HCT116 (cell line): ENCODE measurements around the gene TNFRSF19. TPM values are rescaled to one million over a fixed set of nuclear protein-coding genes. Genes with fewer than 3 reads are reported as not detected.

ENCODE experiments used
- ATAC-seq: fragments of 200-7000 bp; cut with Tn5 transposase; 2 replicates; pipeline ENCODE4 v1.9.1; 2020; ENCODE audit warnings: mild to moderate bottlenecking, moderate library complexity
- BruUV-seq: library from RNA; stranded (reverse); fragments of 400-500 nt; replicated peaks from 2 replicates; lab custom pipeline; 2021; lab: Mats Ljungman, UMichigan
- CTCF ChIA-PET: fragments of 300-600 bp; sonication (Branson Sonifier 250); formaldehyde crosslinking; loops from one replicate; lab custom pipeline; 2021; ENCODE audit warnings: antibody characterized with exemption; lab: Charles Lee
- POLR2A ChIA-PET: fragments of 300-600, 350-600 bp; sonication (Branson Sonifier 250); formaldehyde crosslinking; loops from one replicate; lab custom pipeline; 2021; ENCODE audit warnings: antibody characterized with exemption; lab: Charles Lee
- RAD21 ChIA-PET, 2 experiments: fragments of 300-600 bp; sonication (Branson Sonifier 250); formaldehyde crosslinking; loops; one replicate each; lab custom pipeline; 2023; ENCODE audit warnings: low total read pairs in 2 of 2; ENCODE audit not compliant: uncharacterized antibody in 2 of 2, unreplicated experiment in 2 of 2, low non-redundant PET in 1 of 2; lab: Charles Lee
- DNase-seq: peaks from one replicate; pipeline ENCODE4 v3.0.0-alpha.2; 2010; ENCODE audit warnings: low read depth, low spot score
- H2AFZ ChIP-seq: fragments of 200-600 bp; shearing (Covaris generic), sonication (generic); 2 replicates; pipeline ENCODE4 v1.6.1; 2017; ENCODE audit warnings: low read depth, mixed run types, mixed read lengths, antibody characterized with exemption, low read length; ENCODE audit not compliant: poor library complexity, severe bottlenecking
- H3K27ac ChIP-seq: 2 replicates; pipeline ENCODE4 v1.5.1; 2012; ENCODE audit warnings: low read depth, low read length
- H3K27me3 ChIP-seq: fragments of 200-600 bp; sonication (generic); 2 replicates; pipeline ENCODE4 v1.6.1; 2016; ENCODE audit warnings: mixed run types, low read length, mixed read lengths; ENCODE audit not compliant: insufficient read depth
- H3K36me3 ChIP-seq, 2 experiments: fragments of 200-500 bp in 1 of 2; fragments of 200-600 bp in 1 of 2; sonication (Bioruptor generic) in 1 of 2; sonication (generic) in 1 of 2; 2 replicates each; pipeline versions ENCODE4 v1.5.1 to v1.6.1; 2014 to 2016; ENCODE audit warnings: low read length in 2 of 2, inconsistent platforms in 1 of 2, mixed read lengths in 1 of 2, mixed run types in 1 of 2; ENCODE audit not compliant: insufficient read depth in 2 of 2, control insufficient read depth in 1 of 2
- H3K4me1 ChIP-seq, 2 experiments: fragments of 200-600 bp in 1 of 2; sonication (generic) in 1 of 2; 2 replicates each; pipeline versions ENCODE4 v1.5.1 to v1.6.1; 2012 to 2017; ENCODE audit warnings: low read length in 2 of 2, inconsistent platforms in 1 of 2, mild to moderate bottlenecking in 1 of 2, mixed read lengths in 1 of 2, mixed run types in 1 of 2, moderate library complexity in 1 of 2; ENCODE audit not compliant: insufficient read depth in 2 of 2, control insufficient read depth in 1 of 2
- H3K4me2 ChIP-seq: fragments of 200-600 bp; sonication (generic); 2 replicates; pipeline ENCODE4 v1.6.1; 2017; ENCODE audit warnings: mixed run types, low read length, mixed read lengths
- H3K4me3 ChIP-seq, 2 experiments: fragments of 200-600 bp in 1 of 2; sonication (generic) in 1 of 2; replicated peaks in 1 of 2; 2 replicates each; pipeline ENCODE4 v1.5.1; 2011 to 2016; ENCODE audit warnings: low read length in 2 of 2, control low read depth in 1 of 2, low read depth in 1 of 2, mild to moderate bottlenecking in 1 of 2, mixed read lengths in 1 of 2, mixed run types in 1 of 2
- H3K79me2 ChIP-seq: fragments of 200-600 bp; sonication (generic); 2 replicates; pipeline ENCODE4 v1.6.1; 2017; ENCODE audit warnings: mild to moderate bottlenecking, mixed run types, low read length, moderate library complexity, mixed read lengths; ENCODE audit not compliant: insufficient read depth
- H3K9ac ChIP-seq: fragments of 200-600 bp; sonication (generic); 2 replicates; pipeline ENCODE4 v1.6.1; 2016; ENCODE audit warnings: low read length, mixed read lengths
- H3K9me2 ChIP-seq: fragments of 200-600 bp; sonication (generic), shearing (Covaris generic); 2 replicates; pipeline ENCODE4 v1.6.1; 2017; ENCODE audit warnings: mixed run types, mild to moderate bottlenecking, moderate library complexity; ENCODE audit not compliant: insufficient read depth
- H3K9me3 ChIP-seq, 2 experiments: fragments of 200-500 bp in 1 of 2; fragments of 200-600 bp in 1 of 2; sonication (Bioruptor generic) in 1 of 2; sonication (generic) in 1 of 2; 2 replicates each; pipeline ENCODE4 v1.6.1; 2014 to 2017; ENCODE audit warnings: low read length in 2 of 2, mixed read lengths in 2 of 2, inconsistent platforms in 1 of 2, low read depth in 1 of 2, mild to moderate bottlenecking in 1 of 2, mixed run types in 1 of 2, moderate library complexity in 1 of 2; ENCODE audit not compliant: control insufficient read depth in 1 of 2, insufficient read depth in 1 of 2
- H4K20me1 ChIP-seq: fragments of 200-600 bp; sonication (generic), shearing (Covaris generic); 2 replicates; pipeline ENCODE4 v1.6.1; 2017; ENCODE audit warnings: mixed run types, mild to moderate bottlenecking, moderate library complexity; ENCODE audit not compliant: insufficient read depth
- ATF3 ChIP-seq: IDR thresholded peaks from 2 replicates; pipeline ENCODE4 v1.6.1; 2012
- CTCF ChIP-seq, 3 experiments: fragments of 200-600 bp in 1 of 3; sonication (generic) in 1 of 3; IDR thresholded peaks in 2 of 3; conservative IDR thresholded peaks in 1 of 3; 2 replicates each; pipeline ENCODE4 v1.5.1; 2012 to 2017; ENCODE audit warnings: low read depth in 2 of 3, low read length in 2 of 3, antibody characterized with exemption in 1 of 3, borderline replicate concordance in 1 of 3, control low read depth in 1 of 3, mild to moderate bottlenecking in 1 of 3, mixed read lengths in 1 of 3, mixed run types in 1 of 3, moderate library complexity in 1 of 3; ENCODE audit not compliant: insufficient read depth in 1 of 3
- SP1 ChIP-seq: IDR thresholded peaks from 2 replicates; pipeline ENCODE4 v1.6.1; 2012; ENCODE audit warnings: low read depth
- ZNF274 ChIP-seq: fragments of 200-500 bp; sonication (Bioruptor generic); IDR thresholded peaks from 2 replicates; pipeline ENCODE4 v1.6.1; 2014; ENCODE audit warnings: mild to moderate bottlenecking, low read depth, low read length, inconsistent platforms
- intact Hi-C: fragments of 100-400 bp; cut with micrococcal nuclease; formaldehyde crosslinking; loops from 2 replicates; pipeline ENCODE4 v1.10.0; 2022
- total RNA-seq: library from RNA; stranded (reverse); gene quantifications from one replicate; pipeline ENCODE4 v1.2.1, GENCODE V29; 2021; ENCODE audit not compliant: unreplicated experiment

Gene TNFRSF19
- total RNA-seq, 1 experiment from 2014 or later, result 1.1 TPM

GRCh38 chr13:23628765-23629565 lies 58.8 kb downstream of the TNFRSF19 start:
- ATAC-seq (no peak), DNase-seq (no peak)
- H3K9me3 ChIP-seq, result no peaks in the 10 kb centered on the region
- H3K27ac ChIP-seq, result no peak overlapping the region
- ChIA-PET POLR2A (no interaction called here), CTCF (interaction anchor here (0.6 to 1.0 kb wide), 2 partner anchors 39 to 64 kb away, joined by 3 to 4 read pairs; no protein-coding TSS in a partner anchor), RAD21 (no interaction called here)
- H3K9ac ChIP-seq, result no peak overlapping the region
- intact Hi-C loops, result no loop called here
- no peak overlapping the region for H3K4me2 ChIP-seq
- no peak overlapping the region for H2AFZ ChIP-seq
- H4K20me1 ChIP-seq, result no peaks in the 10 kb centered on the region
- no TSS peak for BruUV-seq
- no peaks in the 10 kb centered on the region for H3K27me3 ChIP-seq
- no peaks in the 10 kb centered on the region for H3K79me2 ChIP-seq
- no peaks in the 10 kb centered on the region for H3K9me2 ChIP-seq
- no peak overlapping the region for H3K4me3 ChIP-seq
- TF ChIP-seq SP1, result no peak
- no peak for TF ChIP-seq ATF3
- no peak for TF ChIP-seq CTCF (IDR thresholded peaks at IDR 0.05 in 2 of 3, conservative IDR thresholded peaks at IDR 0.05 in 1 of 3; ENCODE audit: borderline replicate concordance in 1 of 3, insufficient read depth in 1 of 3, low read depth in 2 of 3, low read length in 2 of 3)
- no peaks in the 10 kb centered on the region for H3K36me3 ChIP-seq
- no peaks in the 10 kb centered on the region for H3K4me1 ChIP-seq

- no peak for ATAC-seq
- no peak overlapping the region for H3K4me2 ChIP-seq
- no peaks in the 10 kb centered on the region for H3K36me3 ChIP-seq
- no peak overlapping the region for H2AFZ ChIP-seq
- no peaks in the 10 kb centered on the region for H3K79me2 ChIP-seq
- no peaks in the 10 kb centered on the region for H4K20me1 ChIP-seq
- DNase-seq, result no peak
- H3K27me3 ChIP-seq, result no peaks in the 10 kb centered on the region
- no peak overlapping the region for H3K27ac ChIP-seq
- no peak for TF ChIP-seq ZNF274
- TF ChIP-seq, all 23 proteins: peak for 0
- intact Hi-C loops, result no loop called here
- no peaks in the 10 kb centered on the region for H3K4me1 ChIP-seq
- no peaks in the 10 kb centered on the region for H3K9me2 ChIP-seq
- RAD21 ChIA-PET, result no interaction called here
- CTCF ChIA-PET, result no interaction called here
- no TSS peak for BruUV-seq
- POLR2A ChIA-PET, result no interaction called here
- no peaks in the 10 kb centered on the region for H3K9me3 ChIP-seq
- H3K9ac ChIP-seq, result no peak overlapping the region
- H3K4me3 ChIP-seq, result no peak overlapping the region
Measured at GRCh38 chr13:23629566-23630272, 59.5 kb downstream of the TNFRSF19 start.
